ENCODE measurements around the gene IFNLR1.

DNA sequence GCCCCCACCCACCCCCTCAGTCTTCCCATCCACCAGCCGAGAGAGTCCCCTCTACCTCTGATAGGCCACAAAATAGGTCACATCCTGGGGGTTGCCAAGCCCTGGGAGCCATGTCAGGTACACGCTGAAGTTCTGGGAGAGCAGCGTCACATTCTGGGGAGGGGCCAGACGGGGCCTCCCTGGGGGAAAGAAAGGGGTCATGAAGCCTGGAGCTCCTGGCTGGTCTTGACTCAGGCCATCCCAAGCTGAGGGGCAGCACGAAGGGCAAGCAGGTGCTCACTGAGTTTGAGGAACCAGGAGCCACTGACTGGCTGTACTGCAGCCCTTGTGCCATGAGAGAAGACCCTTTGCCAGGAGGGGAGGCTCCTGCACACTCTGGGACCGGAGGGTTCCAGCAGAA is 6.4 kb downstream of the IFNLR1 start:
- TF ChIP-seq CTCF (IDR thresholded peaks at IDR 0.05; ENCODE audit: poor library complexity), result no peak
- no peak for TF ChIP-seq EZH2 (IDR thresholded peaks at IDR 0.05; ENCODE audit: borderline replicate concordance)
